MCF 10A (cell line): ENCODE results near the gene EXD3. TPM values are rescaled to one million over a fixed set of nuclear protein-coding genes. Genes with fewer than 3 reads are reported as not detected.

Experiments used
- BruUV-seq: library from RNA; stranded (reverse); fragments of 400-500 nt; replicated peaks from 2 replicates; lab custom pipeline; 2021; lab: Mats Ljungman, UMichigan
- CTCF ChIA-PET: fragments of 300-600 bp; sonication (Branson Sonifier 250); formaldehyde crosslinking; extraction: SDS; loops from one replicate; lab custom pipeline; 2021; ENCODE audit warnings: antibody characterized with exemption, inconsistent platforms; lab: Yijun Ruan, JAX
- POLR2A ChIA-PET: fragments of 300-600, 350-650 bp; sonication (Branson Sonifier 250); formaldehyde crosslinking; extraction: SDS; loops from one replicate; lab custom pipeline; 2020; ENCODE audit warnings: antibody characterized with exemption, inconsistent platforms; lab: Yijun Ruan, JAX
- DNase-seq: peaks from one replicate; pipeline ENCODE4 v3.0.0-alpha.2; 2018; ENCODE audit not compliant: unreplicated experiment
- H3K27ac Mint-ChIP-seq: one replicate; pipeline ENCODE4 v1.8.0; 2022; ENCODE audit warnings: mild to moderate bottlenecking, low read depth, mixed read lengths; ENCODE audit not compliant: unreplicated experiment
- H3K27me3 Mint-ChIP-seq: one replicate; pipeline ENCODE4 v1.8.0; 2022; ENCODE audit warnings: mixed read lengths; ENCODE audit not compliant: insufficient read depth, unreplicated experiment
- H3K36me3 Mint-ChIP-seq: one replicate; pipeline ENCODE4 v1.8.0; 2022; ENCODE audit warnings: mild to moderate bottlenecking, moderate library complexity, mixed read lengths; ENCODE audit not compliant: insufficient read depth, unreplicated experiment
- H3K4me1 Mint-ChIP-seq: one replicate; pipeline ENCODE4 v1.8.0; 2022; ENCODE audit warnings: mixed read lengths; ENCODE audit not compliant: insufficient read depth, unreplicated experiment
- H3K4me3 Mint-ChIP-seq: one replicate; pipeline ENCODE4 v1.8.0; 2022; ENCODE audit warnings: mild to moderate bottlenecking, moderate library complexity, mixed read lengths; ENCODE audit not compliant: unreplicated experiment
- H3K9me3 Mint-ChIP-seq: one replicate; pipeline ENCODE4 v1.8.0; 2022; ENCODE audit warnings: mixed read lengths; ENCODE audit not compliant: unreplicated experiment
- intact Hi-C: fragments of 100-400 bp; cut with micrococcal nuclease; formaldehyde crosslinking; loops from 2 replicates; pipeline ENCODE4 v1.14.1; 2022
- total RNA-seq: library from RNA; stranded (reverse); gene quantifications from 2 replicates; pipeline ENCODE4 v1.2.3, GENCODE V29; 2022
- TF ChIP-seq, protein P1 (sequence below): fragments of 200-600 bp; IDR thresholded peaks from one replicate; pipeline ENCODE4 v1.8.0; 2022; ENCODE audit warnings: antibody characterized with exemption, mild to moderate bottlenecking; ENCODE audit not compliant: unreplicated experiment

Gene EXD3
- total RNA-seq, 1 experiment from 2014 or later = 17.1 TPM

DNA sequence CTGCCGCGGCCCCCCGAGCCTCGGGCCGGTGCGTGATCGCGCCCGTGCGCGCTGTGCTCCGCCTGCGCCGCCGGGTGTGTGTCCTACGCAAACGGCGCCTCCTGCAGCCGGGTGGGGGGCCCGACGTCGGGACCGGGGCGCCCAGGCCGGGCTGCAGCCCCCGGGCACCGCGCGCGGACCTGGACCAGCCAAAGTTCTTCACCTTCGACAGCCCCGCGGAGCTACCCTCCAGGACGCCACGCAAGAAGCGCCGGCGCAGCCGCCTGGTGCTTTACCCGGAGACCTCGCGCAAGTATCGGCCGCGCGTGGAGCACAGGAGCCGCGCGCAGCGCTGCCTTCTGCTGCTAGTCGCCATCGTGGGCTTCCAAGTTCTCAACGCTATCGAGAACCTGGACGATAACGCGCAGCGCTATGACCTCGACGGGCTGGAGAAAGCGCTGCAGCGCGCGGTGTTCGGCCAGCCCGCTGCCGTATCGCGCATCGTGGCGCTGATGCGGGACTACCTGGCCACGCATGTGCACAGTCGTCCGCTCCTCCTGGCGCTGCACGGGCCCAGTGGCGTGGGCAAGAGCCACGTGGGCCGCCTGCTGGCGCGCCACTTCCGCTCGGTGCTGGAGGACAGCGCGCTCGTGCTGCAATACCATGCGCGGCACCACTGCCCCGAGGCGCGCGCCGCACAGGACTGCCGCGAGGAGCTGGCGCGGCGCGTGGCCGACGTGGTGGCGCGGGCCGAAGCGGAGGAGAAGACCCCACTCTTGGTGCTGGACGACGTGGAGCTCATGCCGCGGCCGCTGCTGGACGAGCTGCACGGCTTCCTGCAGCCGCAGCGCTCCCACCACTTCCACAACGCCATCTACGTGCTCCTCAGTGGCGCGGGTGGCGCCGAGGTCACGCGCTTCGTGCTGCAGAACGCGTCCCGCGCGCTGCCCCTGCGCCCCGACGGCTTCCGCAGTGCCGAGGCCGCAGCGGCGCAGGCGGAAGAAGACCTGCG is 143.9 kb downstream of the EXD3 start:
- Mint-ChIP-seq H3K9me3 (no peaks in the 10 kb centered on the region), H3K27me3 (no peaks in the 10 kb centered on the region), H3K4me3 (no peak overlapping the region), H3K36me3 (peaks cover 17% of the 10 kb centered on the region), H3K27ac (no peak overlapping the region), H3K4me1 (peaks cover 21% of the 10 kb centered on the region)
- ChIA-PET CTCF (no interaction called here), POLR2A (no interaction called here)
- DNase-seq = no peak
- no TSS peak for BruUV-seq
- TF ChIP-seq, protein P1, sequence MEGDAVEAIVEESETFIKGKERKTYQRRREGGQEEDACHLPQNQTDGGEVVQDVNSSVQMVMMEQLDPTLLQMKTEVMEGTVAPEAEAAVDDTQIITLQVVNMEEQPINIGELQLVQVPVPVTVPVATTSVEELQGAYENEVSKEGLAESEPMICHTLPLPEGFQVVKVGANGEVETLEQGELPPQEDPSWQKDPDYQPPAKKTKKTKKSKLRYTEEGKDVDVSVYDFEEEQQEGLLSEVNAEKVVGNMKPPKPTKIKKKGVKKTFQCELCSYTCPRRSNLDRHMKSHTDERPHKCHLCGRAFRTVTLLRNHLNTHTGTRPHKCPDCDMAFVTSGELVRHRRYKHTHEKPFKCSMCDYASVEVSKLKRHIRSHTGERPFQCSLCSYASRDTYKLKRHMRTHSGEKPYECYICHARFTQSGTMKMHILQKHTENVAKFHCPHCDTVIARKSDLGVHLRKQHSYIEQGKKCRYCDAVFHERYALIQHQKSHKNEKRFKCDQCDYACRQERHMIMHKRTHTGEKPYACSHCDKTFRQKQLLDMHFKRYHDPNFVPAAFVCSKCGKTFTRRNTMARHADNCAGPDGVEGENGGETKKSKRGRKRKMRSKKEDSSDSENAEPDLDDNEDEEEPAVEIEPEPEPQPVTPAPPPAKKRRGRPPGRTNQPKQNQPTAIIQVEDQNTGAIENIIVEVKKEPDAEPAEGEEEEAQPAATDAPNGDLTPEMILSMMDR = no peak
- intact Hi-C loops = no loop called here

DNA sequence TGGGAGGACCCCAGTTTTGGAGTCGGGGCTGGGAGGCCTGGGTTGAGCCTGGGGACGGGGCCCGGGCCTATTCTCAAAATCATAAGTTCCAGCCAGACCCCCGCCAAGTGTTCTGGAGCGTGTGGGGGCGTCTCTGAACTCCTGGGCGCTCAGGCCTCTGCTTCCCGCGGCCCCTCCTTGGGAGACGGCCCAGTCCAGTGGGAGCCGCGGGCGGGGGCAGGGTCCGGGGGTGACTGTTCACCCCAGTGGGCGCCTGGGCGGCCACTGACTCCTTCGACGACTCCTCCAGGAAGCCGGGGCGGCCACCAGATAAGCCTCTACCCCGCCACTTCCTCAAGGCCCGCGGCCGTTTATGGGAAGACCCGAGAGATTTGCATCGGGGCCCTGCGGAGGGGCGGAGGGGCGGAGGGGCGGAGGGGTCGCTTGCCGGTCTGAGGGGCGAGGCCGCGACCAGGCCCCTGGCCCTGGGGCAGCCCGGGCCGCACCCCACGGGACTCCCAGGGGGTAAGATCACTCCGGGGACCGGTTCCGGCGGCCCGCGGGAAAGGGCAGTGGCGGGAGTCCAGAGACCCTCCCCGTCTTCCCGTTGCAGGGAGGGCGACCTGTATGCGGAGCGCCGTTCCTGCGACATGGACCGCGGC is 144.8 kb downstream of the EXD3 start:
- Mint-ChIP-seq H3K4me1 (peaks cover 25% of the 10 kb centered on the region), H3K4me3 (peak overlapping the region; percentile 72), H3K27me3 (no peaks in the 10 kb centered on the region), H3K27ac (no peak overlapping the region), H3K36me3 (peaks cover 12% of the 10 kb centered on the region), H3K9me3 (no peaks in the 10 kb centered on the region)
- POLR2A ChIA-PET = interaction anchor here (0.7 to 2.0 kb wide), 9 partner anchors 9 to 274 kb away, joined by 3 to 13 read pairs (median 5); partner anchors contain the start of genes MRPL41, NELFB, NSMF and SSNA1
- CTCF ChIA-PET = interaction anchor here (0.6 to 2.2 kb wide), 5 partner anchors 9 to 41 kb away, joined by 3 to 8 read pairs (median 4); partner anchors contain the start of gene NELFB
- BruUV-seq = TSS peak; percentile 55
- TF ChIP-seq, protein P1 = no peak
- intact Hi-C loops = no loop called here
- DNase-seq = no peak

DNA sequence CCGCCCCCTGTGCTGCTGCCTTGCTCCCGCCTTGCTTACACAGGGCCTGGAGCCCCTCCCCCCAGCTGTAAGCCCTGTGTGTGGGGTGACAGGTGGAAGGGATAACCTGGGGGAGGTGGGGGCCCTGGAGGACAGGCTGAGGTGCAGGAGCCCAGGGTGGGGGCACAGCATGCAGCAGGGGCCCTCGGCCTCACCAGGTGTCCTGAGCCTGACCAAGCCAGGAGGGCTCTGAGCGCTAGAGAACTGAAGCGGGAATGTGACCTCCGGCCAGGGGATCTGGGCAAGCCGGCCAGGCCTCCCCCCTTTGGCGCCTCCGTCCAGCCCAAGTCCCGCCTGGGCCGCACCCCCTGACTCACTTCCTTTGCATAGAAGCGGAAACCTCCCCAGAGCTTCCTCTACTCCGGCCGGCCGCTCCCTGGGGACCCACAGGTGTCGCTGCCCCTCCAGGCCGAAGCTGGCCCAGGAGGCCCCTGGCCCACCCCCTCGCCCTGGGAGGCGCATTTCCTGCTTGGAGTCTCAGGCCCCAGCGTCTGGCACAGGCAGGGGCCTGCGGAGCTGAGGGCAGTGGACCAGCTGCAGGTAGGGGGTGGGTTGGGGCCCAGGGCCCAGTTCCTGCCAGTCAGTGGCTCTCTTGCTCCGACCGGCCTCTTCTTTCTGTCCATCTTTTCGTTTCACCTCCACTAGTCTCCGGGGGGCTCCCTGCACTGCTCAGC is 145.5 kb downstream of the EXD3 start, which contains the start of gene TOR4A:
Gene TOR4A (plus strand): TSS at position 398 of the 713 bp plus-strand sequence. CDS start 964 bp downstream, outside the sequence.
- intact Hi-C loops = no loop called here
- H3K4me3 Mint-ChIP-seq = peak within 1 kb of the TSS; percentile 72
- BruUV-seq = no TSS peak
- TF ChIP-seq, protein P1 = no peak
- no peaks in the 10 kb centered on the region for H3K27me3 Mint-ChIP-seq
- POLR2A ChIA-PET = interaction anchor here (0.7 to 2.0 kb wide), 12 partner anchors 9 to 275 kb away, joined by 3 to 13 read pairs (median 4); partner anchors contain the start of genes MRPL41, NELFB, NSMF and SSNA1
- CTCF ChIA-PET = interaction anchor here (0.6 to 2.2 kb wide), 8 partner anchors 10 to 236 kb away, joined by 3 to 8 read pairs (median 4); partner anchors contain the start of gene NELFB
- peak within 1 kb of the TSS; percentile 89 for H3K27ac Mint-ChIP-seq
- peak; percentile 93 for DNase-seq
- H3K9me3 Mint-ChIP-seq = no peaks in the 10 kb centered on the region
- H3K4me1 Mint-ChIP-seq = peaks cover 25% of the 10 kb centered on the region
- peaks cover 7% of the 10 kb centered on the region for H3K36me3 Mint-ChIP-seq
